Limb (tissue), 2 donors: ENCODE data around the gene ADAD2.

ENCODE experiments used
- DNase-seq, 2 donors: peaks; one replicate each; pipeline ENCODE4 v3.0.0-alpha.2; 2016; ENCODE audit errors: extremely low spot score in 2 of 2

ADAD2 gene

DNA sequence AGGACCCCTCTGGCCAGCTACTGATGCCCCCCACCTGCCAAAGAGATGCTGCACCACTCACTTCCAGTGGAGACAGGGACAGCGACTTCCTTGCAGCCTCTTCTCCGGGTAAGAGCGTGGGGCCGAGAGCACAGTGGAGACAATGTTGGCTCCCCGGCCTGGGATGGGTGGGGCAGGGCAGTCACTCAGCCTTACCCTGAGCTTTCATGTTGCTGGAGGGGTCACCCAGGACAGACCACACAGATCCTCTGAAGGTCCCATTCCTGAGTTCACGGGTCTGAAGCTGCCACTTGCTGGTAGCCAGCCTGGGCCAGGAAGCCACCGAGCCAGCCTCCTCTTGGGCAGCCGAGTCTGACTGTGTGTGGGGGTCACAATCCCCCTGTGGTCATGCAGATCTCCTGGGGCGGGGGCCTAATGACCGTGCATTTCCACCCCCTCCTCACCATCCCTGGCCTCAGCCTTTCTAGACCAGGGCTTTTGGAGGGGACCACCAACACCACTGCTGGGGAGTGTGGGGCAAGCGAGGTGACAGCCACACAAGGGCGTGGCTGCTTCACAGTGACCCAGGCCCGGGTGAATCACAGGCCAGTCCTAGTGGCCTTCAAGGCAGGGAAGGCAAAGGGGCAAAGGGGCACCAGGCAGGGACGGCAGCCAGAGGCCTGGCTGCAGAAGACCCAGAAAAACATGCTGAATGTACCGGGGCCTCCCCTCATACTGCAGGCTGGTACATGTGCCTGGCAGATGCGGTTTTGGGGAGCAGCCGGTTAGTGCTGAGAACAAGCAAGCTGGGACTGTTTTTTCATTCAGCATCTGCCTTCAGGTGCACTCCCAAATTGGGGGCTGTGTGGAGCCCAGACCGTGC lies 14.5 kb upstream of the ADAD2 start:
- no peak for DNase-seq

DNA sequence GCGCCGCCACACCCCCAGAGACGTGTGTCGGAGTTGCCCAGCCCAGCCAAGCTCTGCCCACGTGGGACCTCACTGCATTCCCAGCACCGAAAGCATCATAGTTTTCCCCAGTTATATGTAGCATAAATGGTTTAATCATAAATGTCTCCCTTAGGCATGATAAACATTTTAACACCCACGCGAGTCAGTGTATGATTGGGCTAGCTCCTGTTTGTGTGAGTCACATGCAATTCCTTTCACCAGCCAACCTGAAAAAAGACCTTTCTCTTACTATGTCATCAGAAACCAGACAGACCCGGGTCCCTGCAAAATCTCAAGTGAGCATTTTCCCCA lies 13.2 kb upstream of the ADAD2 start:
- no peak for DNase-seq

- no peak for DNase-seq
These were observed 12.7 kb upstream of the ADAD2 start for GRCh38 chr16:84178146-84178765.

GRCh38 chr16:84178892-84179611 lies 11.9 kb upstream of the ADAD2 start:
- DNase-seq, result no peak

- no peak for DNase-seq
These were observed 11.2 kb upstream of the ADAD2 start for GRCh38 chr16:84179612-84180320.

DNA sequence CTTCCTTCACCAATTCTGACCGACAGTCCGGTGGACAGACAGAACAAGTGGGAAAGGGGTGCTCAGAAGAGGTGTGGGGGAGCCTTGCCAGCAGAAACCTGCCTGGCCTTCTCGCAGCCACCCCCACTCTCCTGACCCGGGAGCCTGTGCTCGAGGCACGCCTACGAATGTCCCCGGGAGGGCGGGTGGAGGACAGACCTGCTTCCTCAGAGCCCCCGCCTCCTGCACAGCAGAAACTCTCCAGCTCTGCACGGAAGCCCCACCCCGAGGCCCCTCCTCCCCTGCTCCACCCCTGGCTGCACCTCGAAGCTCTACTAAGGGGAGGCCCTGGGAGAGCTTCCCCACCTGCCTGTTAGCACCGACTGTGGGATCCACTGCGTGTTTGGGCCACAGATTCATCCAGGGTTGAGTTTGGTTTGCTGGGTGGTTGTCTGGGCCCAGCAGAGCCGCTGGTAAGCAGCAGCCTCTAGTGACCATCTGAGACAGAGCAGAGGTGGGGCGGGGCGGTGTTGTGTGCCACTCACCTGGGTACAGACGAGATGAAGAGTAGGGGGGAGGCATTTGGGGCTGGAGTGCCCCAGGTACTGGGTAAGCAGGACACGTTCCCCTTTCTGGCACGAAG lies 10.3 kb upstream of the ADAD2 start:
- no peak for DNase-seq

GRCh38 chr16:84181144-84181915 lies 9.6 kb upstream of the ADAD2 start:
- DNase-seq, result no peak

GRCh38 chr16:84182104-84182503 lies 8.9 kb upstream of the ADAD2 start:
- DNase-seq, result no peak

DNA sequence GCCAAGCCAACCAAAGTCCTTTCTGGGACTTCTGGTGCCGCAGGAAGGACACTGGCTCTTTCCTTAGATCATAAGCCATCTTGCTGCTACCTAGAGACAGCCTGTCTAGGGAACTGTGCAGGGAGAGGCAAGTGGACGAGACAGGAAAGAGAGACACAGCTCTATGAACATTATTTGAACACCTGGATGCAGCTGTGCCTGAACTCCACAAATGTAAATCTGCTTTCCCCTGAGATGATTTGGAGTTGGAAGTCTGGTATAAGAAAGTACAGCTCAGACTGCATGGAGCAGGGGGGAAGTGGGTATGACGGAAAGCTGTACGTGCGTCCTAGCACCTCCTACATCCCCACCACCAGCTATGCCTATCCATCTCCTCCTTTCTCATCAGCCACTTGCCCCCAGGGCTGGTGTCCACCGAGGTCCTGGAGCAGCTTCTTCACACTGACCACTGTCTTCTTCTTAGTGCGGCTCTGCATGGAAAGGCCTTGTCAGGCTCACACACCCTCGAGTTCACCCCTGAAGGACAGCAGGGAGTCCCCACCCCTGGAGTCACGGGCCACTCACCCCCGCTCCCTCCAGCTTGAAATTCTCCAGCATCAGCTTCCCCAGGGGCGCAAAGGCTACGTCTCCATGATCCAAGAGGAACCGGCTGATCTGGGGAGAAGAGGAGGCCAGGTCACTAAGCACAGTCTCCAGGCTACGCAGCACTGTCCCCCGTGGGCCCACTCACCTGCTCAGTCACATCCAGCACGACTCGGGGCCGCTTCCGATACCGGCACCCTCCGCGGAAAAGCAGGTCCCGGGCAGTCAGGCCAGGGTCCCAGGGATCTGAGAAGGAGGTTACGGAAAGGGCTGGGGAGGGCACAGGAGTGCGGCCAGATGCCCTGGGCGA lies 8.0 kb upstream of the ADAD2 start:
- no peak for DNase-seq

GRCh38 chr16:84183572-84183875 lies 7.4 kb upstream of the ADAD2 start:
- no peak for DNase-seq

DNA sequence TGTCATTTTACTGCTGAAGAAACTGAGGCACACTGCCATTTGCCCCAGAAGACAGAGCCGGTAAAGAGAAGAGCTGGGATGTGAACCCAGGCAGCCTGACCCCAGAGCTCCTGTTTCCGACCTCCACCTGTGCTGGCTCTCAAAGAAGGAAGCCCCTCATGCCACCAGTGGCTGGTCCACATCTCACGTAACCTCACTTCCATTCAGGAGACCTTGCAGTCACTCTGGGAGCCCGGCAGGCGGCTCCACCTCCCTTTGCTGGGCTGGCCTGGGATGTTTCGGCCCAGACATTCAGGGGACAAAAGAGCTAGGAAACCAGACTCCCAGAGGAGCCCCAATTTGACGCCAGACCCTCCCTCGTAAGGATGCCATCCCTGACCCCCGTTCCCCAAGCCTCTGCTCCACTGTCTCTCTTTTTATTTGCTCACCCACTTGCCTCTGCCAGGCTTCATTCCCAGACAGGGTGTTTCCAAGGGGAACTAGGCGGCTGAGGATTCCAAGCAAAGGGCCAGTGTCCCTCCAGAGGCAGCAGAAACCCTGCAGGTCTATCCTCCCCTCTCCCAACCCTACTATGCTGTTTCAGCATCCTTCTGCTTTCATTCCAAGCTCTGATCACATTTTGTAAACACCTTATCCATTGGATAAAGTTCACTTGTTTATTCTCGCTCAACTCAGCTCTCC lies 6.9 kb upstream of the ADAD2 start:
- DNase-seq, result no peak

DNA sequence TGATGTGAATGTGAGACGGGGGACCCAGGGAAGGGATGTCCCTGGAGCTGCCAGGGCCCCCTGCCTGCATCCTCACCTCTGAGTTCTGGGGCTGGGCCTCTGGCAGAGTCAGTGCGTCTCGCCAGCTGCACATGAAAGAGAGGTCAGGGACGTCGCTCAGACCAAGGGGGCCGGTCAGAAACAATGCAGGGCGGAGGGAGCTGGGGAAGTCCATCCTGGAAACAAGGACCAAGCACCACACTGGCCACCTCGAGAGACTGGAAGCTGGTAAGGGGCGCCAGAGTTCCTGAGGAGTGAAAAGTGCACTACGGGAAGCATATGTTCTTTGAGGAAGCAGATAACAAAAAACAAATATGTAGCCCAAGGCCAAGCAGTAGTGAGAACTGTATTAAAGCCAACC lies 6.2 kb upstream of the ADAD2 start:
- no peak for DNase-seq

DNA sequence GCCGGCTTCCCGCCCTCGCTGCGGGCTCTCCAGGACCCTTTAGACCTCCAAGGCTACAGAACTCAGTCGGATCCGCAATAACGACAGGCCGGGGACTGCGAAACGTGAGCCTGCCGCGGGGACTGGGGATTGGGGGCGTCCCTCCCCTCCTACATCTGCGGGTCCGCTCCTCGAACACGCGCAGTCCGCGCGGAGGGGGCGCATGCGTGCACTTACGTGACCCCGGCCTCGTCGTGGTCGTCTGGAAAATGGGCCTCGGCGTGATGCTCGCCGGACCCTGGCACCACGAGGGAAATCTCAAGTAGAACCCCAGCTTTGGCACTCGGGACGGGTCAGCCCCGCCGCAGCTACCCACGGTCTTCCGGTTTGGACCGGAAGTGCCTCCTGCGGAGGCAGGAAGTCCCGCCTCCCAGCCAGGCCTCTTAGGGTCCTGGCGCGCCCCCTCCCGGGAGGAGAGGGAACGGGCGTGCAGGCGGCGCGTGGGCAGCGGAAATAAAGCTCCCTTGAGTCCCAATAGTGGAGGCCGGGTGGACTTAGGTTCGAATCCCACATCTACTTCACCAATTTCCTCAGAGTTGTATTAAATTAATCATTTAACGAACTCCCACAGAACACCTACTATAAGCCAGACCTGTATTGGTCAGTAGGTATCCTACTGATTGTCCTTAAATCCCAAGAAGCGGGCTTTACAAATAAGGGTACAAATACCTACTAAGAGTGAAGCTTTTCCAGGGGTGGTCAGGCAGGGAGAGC lies 4.1 kb upstream of the ADAD2 start, which contains the start of gene TAF1C:
TSS of gene TAF1C (minus strand) at position 373 of the 753 bp plus-strand sequence. CDS start 2,069 bp downstream, outside the sequence.
- peak; percentile 92 to 95 for DNase-seq

DNA sequence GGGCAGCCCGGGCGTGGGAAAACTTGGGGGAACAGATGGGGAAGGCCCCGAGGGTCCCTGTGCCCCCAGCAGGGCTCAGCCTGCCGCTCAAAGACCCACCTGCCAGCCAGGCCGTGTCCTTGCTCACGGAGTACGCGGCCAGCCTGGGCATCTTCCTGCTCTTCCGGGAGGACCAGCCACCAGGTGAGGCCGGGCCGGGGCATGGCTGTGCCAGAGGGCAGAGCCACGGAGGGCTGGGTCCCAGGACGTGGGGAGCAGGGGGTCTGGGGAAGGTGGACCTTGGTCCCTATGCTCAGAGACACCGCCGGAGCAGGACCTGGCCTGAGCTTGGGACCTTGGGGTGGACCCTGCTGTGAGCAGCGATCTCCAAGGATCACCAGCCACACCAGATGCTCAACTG lies 509 bp downstream of the ADAD2 start:
- no peak for DNase-seq

DNA sequence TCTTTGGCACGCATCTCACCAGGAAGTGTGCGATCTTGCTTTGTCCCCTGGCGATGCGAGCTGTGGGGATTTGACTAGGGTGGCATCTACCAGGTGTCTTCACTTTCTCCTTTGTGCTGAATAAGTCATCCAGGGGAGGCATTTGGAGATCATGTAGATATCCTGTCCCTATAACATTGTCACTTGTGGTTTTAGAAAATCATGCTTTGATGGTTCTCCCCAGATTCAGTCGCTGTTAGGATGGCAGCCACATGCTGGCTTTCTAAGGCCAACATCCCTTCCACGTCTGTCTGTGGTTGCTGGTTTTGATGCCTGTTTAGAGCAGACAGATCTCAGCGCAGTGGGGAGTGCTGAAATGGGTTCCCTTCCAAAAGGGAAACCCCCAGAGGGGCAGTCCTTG lies 2.5 kb downstream of the ADAD2 start:
- no peak for DNase-seq

- DNase-seq, result no peak
These were observed 3.1 kb downstream of the ADAD2 start for GRCh38 chr16:84194018-84194417.

GRCh38 chr16:84194470-84195200 lies 3.7 kb downstream of the ADAD2 start:
- DNase-seq, result no peak
